Measurements from ENCODE around the gene ABHD16A.
A peak's percentile ranks its signal among the peaks of the same experiment; 100 is the strongest.

The ABHD16A gene

DNA sequence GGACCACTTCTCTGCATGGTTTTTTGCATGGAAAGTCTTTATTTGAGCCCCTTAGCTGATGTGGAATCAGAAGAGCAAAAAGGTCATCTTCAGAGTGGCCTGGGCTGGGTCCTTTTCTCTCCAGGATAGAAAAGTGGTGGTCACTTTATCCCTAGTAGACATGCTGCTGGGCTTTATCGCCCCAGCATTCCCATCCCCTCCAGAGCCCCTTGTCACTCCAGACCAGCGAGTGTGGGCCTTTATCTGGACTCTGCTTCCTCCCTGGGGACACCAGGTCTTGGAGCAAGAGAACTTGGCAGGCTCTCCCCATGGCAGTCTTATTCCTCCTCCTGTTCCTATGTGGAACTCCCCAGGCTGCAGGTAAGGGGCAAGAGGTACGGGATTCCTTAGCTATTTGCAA lies 3.5 kb upstream of the ABHD16A start, which contains the start of gene LY6G6F:
LY6G6F (plus strand) TSS at position 268 of the 400 bp plus-strand sequence; CDS start at position 309, 41 bp downstream.
- no peak for DNase-seq (ENCODE audit: low read depth)
- H3K4me3 ChIP-seq (ENCODE audit: low read depth, low read length): no peak within 1 kb of the TSS
- TF ChIP-seq MAX (IDR thresholded peaks at IDR 0.05; ENCODE audit: low read depth, low read length): no peak
- TF ChIP-seq POLR2A (IDR thresholded peaks at IDR 0.05; ENCODE audit: extremely low read depth, insufficient read length): no peak
- TF ChIP-seq MYC (IDR thresholded peaks at IDR 0.05; ENCODE audit: low read depth, low read length): no peak
- no peak for TF ChIP-seq CTCF (IDR thresholded peaks at IDR 0.05; ENCODE audit: low read depth, low read length)

DNA sequence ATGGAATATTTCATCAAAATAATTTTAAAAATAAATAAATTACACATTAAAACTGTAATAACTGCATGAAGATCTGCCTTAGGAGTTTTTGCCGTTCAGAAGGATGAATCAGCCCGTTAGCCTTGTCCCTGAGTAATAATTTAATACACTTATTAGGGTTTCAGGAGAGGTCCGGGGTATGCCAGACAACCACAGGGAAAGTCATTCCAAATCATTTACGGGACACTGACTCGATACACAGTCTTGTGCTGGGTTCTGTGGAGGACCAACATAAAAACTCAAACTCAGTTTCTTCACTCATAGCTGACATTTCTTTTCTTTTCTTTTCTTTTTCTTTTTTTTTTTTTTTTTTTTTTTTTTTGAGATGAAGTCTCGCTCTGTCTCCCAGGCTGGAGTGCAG lies 2.8 kb upstream of the ABHD16A start:
- TF ChIP-seq MYC (IDR thresholded peaks at IDR 0.05; ENCODE audit: low read depth, low read length) (no peak), MAX (IDR thresholded peaks at IDR 0.05; ENCODE audit: low read depth, low read length) (no peak), CTCF (IDR thresholded peaks at IDR 0.05; ENCODE audit: low read depth, low read length) (no peak), POLR2A (IDR thresholded peaks at IDR 0.05; ENCODE audit: extremely low read depth, insufficient read length) (no peak)
- DNase-seq (ENCODE audit: low read depth): no peak

GRCh38 chr6:31702405-31702818 lies 712 bp downstream of the ABHD16A start:
- TF ChIP-seq MYC (IDR thresholded peaks at IDR 0.05; ENCODE audit: low read depth, low read length): no peak
- TF ChIP-seq POLR2A (IDR thresholded peaks at IDR 0.05; ENCODE audit: extremely low read depth, insufficient read length): no peak
- no peak for TF ChIP-seq CTCF (IDR thresholded peaks at IDR 0.05; ENCODE audit: low read depth, low read length)
- TF ChIP-seq MAX (IDR thresholded peaks at IDR 0.05; ENCODE audit: low read depth, low read length): no peak
- peak overlapping the region; percentile 97 for H3K4me3 ChIP-seq (ENCODE audit: low read depth, low read length)
- DNase-seq (ENCODE audit: low read depth): no peak

More for the DNA sequence above, 2.8 kb upstream of the ABHD16A start:
- no peak overlapping the region for H3K4me3 ChIP-seq (ENCODE audit: low read depth, low read length)

DNA sequence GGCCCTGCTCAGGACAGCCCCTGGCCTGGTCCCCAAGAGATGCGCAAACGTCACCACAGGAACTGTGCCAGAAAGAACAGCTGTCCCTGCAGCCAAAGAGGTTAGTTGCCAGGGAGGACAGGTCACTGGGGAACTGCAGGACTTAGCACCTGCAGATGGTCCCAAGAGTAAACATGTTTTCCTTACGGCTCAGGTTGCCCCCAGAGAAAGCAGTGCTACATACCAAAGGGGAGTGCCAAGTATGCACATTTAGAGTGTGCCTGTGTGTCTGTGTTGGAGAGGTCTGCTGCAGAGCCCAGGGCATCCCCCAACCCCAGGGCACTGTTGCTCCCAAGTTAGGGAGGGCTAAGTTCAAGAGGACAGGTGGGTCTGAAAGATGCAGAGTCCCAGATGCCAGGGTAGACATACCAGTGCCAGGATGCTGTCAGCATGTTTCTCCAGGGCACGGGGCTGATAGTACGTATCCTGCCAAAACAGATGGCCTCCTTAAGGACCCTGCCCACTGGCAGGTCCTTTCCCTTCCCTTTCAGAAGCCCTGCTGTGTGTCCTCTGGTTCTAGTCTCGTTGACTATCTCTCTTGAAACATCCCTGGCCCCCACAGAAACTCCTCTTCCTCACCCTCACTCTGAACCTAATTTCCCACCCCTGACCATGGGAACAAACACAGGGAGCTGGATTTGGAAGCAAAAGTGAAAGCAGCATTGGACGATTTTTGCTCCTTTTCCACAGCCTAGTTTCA lies 1.3 kb downstream of the ABHD16A start:
- no peak for TF ChIP-seq POLR2A (IDR thresholded peaks at IDR 0.05; ENCODE audit: extremely low read depth, insufficient read length)
- TF ChIP-seq CTCF (IDR thresholded peaks at IDR 0.05; ENCODE audit: low read depth, low read length): no peak
- DNase-seq (ENCODE audit: low read depth): no peak
- H3K4me3 ChIP-seq (ENCODE audit: low read depth, low read length): peak overlapping the region; percentile 97

- no peak for TF ChIP-seq MAX (IDR thresholded peaks at IDR 0.05; ENCODE audit: low read depth, low read length)
- no peak for TF ChIP-seq CTCF (IDR thresholded peaks at IDR 0.05; ENCODE audit: low read depth, low read length)
- no peak for TF ChIP-seq MYC (IDR thresholded peaks at IDR 0.05; ENCODE audit: low read depth, low read length)
- no peak for TF ChIP-seq POLR2A (IDR thresholded peaks at IDR 0.05; ENCODE audit: extremely low read depth, insufficient read length)
- peak overlapping the region; percentile 97 for H3K4me3 ChIP-seq (ENCODE audit: low read depth, low read length)
- no peak for DNase-seq (ENCODE audit: low read depth)
These were observed 2.3 kb downstream of the ABHD16A start for GRCh38 chr6:31700740-31701401.
